ENCODE results near the gene FBP1.

DNA sequence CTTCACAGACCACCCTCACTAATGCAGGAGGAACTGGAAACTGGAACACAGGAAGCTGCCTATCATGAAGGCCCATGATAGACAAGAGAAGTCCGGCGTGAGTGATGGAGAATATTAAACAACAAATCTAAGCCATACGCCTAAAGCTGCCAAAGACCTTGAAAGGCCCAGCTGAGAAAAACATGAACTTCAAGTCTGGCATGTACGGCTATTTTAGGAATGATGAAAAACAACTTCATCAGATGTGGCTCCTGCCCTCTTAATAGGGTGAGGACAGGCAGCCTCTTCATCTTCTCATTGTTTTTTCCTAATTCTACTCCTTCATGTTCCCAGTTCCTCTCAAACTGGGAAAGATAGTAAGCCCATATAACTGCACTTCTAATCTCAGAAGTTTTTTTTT is 20.3 kb downstream of the FBP1 start:
- TF ChIP-seq, protein P1, sequence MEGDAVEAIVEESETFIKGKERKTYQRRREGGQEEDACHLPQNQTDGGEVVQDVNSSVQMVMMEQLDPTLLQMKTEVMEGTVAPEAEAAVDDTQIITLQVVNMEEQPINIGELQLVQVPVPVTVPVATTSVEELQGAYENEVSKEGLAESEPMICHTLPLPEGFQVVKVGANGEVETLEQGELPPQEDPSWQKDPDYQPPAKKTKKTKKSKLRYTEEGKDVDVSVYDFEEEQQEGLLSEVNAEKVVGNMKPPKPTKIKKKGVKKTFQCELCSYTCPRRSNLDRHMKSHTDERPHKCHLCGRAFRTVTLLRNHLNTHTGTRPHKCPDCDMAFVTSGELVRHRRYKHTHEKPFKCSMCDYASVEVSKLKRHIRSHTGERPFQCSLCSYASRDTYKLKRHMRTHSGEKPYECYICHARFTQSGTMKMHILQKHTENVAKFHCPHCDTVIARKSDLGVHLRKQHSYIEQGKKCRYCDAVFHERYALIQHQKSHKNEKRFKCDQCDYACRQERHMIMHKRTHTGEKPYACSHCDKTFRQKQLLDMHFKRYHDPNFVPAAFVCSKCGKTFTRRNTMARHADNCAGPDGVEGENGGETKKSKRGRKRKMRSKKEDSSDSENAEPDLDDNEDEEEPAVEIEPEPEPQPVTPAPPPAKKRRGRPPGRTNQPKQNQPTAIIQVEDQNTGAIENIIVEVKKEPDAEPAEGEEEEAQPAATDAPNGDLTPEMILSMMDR (IDR thresholded peaks at IDR 0.05), result no peak
- TF ChIP-seq POLR2A (IDR thresholded peaks at IDR 0.05) (no peak), POLR2AphosphoS5 (IDR thresholded peaks at IDR 0.05) (no peak)

All from upper lobe of left lung (tissue), 4 donors.